ENCODE data around the gene TSPAN9.

DNA sequence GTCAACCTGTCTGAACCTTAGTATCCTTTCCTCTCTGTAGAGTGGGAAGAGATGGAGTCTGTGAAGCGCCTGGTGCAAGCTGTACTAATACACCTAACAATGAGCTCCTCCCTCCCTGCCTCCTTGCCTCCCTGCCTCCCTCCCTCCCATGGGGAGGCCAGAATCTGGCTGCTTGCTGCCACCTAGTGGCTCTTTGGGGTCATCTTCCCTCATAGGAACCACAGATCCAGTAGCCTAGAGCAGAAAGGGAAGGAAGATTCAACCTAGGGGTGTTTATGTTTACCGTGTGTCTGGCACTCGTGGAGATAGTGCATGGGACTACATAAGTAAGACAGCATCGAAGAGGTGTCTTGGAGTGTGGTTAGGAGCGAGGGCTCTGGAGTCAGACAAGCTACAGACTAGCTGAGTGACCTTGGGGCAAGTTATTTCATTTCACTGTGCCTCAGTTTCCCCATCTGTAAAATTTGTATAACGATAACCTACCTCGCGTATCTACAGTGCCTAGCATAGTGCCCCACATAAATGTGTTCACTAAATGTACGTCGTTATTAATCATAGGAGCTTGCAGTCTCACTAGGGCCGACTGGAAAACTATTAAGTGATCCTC, 35.5 kb upstream of the TSPAN9 start:
- TF ChIP-seq, protein P1, sequence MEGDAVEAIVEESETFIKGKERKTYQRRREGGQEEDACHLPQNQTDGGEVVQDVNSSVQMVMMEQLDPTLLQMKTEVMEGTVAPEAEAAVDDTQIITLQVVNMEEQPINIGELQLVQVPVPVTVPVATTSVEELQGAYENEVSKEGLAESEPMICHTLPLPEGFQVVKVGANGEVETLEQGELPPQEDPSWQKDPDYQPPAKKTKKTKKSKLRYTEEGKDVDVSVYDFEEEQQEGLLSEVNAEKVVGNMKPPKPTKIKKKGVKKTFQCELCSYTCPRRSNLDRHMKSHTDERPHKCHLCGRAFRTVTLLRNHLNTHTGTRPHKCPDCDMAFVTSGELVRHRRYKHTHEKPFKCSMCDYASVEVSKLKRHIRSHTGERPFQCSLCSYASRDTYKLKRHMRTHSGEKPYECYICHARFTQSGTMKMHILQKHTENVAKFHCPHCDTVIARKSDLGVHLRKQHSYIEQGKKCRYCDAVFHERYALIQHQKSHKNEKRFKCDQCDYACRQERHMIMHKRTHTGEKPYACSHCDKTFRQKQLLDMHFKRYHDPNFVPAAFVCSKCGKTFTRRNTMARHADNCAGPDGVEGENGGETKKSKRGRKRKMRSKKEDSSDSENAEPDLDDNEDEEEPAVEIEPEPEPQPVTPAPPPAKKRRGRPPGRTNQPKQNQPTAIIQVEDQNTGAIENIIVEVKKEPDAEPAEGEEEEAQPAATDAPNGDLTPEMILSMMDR (IDR thresholded peaks at IDR 0.05; ENCODE audit: low read depth, low read length): peak; percentile 75
- TF ChIP-seq, protein P2, sequence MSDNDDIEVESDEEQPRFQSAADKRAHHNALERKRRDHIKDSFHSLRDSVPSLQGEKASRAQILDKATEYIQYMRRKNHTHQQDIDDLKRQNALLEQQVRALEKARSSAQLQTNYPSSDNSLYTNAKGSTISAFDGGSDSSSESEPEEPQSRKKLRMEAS (IDR thresholded peaks at IDR 0.05; ENCODE audit: low read depth, low read length): 0 out of 2 replicates have a peak, but pooled peaks have one; percentile 16
- TF ChIP-seq POLR2A (IDR thresholded peaks at IDR 0.05; ENCODE audit: extremely low read depth, insufficient read length): no peak
- no peak for TF ChIP-seq MYC (IDR thresholded peaks at IDR 0.05; ENCODE audit: low read depth, low read length)

Data from NB4 (cell line).